Colonic mucosa (tissue), 4 donors: ENCODE measurements around the gene FAM120A. TPM values are rescaled to one million over a fixed set of nuclear protein-coding genes. Genes with fewer than 3 reads are reported as not detected.
"Not testable (repeated sequence)": the region's sequence is repeated elsewhere in the genome, so short reads cannot be mapped to it uniquely, and the experiment has no call there.

Experiments used
- DNase-seq: peaks from one replicate; pipeline ENCODE4 v3.0.0-alpha.2; 2020
- H3K27ac ChIP-seq: fragments of 200-600 bp; one replicate; pipeline ENCODE4 v1.8.0; 2021
- H3K27me3 ChIP-seq: fragments of 200-600 bp; one replicate; pipeline ENCODE4 v1.8.0; 2021
- H3K36me3 ChIP-seq: fragments of 200-600 bp; one replicate; pipeline ENCODE4 v1.8.0; 2021
- H3K4me1 ChIP-seq: fragments of 200-600 bp; one replicate; pipeline ENCODE4 v1.8.0; 2021; ENCODE audit warnings: mild to moderate bottlenecking
- H3K4me3 ChIP-seq: fragments of 200-600 bp; one replicate; pipeline ENCODE4 v1.8.0; 2021
- H3K9ac ChIP-seq, 2 donors: one replicate each; pipeline ENCODE4 v1.7.0; 2013; ENCODE audit warnings: control low read depth in 2 of 2, low read depth in 2 of 2, low read length in 2 of 2
- H3K9me3 ChIP-seq: fragments of 200-600 bp; one replicate; pipeline ENCODE4 v1.8.0; 2021
- CTCF ChIP-seq: fragments of 200-600 bp; IDR thresholded peaks from one replicate; pipeline ENCODE4 v1.8.0; 2022; ENCODE audit warnings: antibody characterized with exemption, mild to moderate bottlenecking
- intact Hi-C: fragments of 100-400 bp; cut with DNase I; formaldehyde crosslinking; loops from one replicate; pipeline ENCODE4 v1.14.1; 2022
- total RNA-seq, 2 donors: library from RNA; stranded (reverse); fragmentation: NEBNext Ultra II Directional in 1 of 2; extraction: Animal tissue kit (Norgen Biotek cat#: 25700) in 1 of 2; gene quantifications; one replicate each; pipeline ENCODE4 v1.2.1, GENCODE V29; 2021
- donor health status: healthy.
- donor health status: DM: no; HTN: no; CAD: no.
- donor health status: DM: no; HTN: no; CAD: no.

The FAM120A gene
- total RNA-seq, 2 donors from 2014 or later, result 246 to 264 TPM

- H3K27me3 ChIP-seq, result no peaks in the 10 kb centered on the region
- no peaks in the 10 kb centered on the region for H3K9me3 ChIP-seq
- intact Hi-C loops, result no loop called here
Observed at GRCh38 chr9:93437996-93438395, 13.5 kb upstream of the FAM120A start.

GRCh38 chr9:93439301-93439700 lies 12.2 kb upstream of the FAM120A start:
- H3K9me3 ChIP-seq, H3K27me3 ChIP-seq, H3K4me1 ChIP-seq, H3K36me3 ChIP-seq, H3K9ac ChIP-seq, intact Hi-C loops, H3K4me3 ChIP-seq, H3K27ac ChIP-seq, DNase-seq: not testable (repeated sequence)

More at GRCh38 chr9:93437996-93438395, 13.5 kb upstream of the FAM120A start:
- Histone ChIP-seq H3K27ac (no peak overlapping the region), H3K36me3 (no peaks in the 10 kb centered on the region), H3K9ac (no peak overlapping the region), H3K4me1 (no peaks in the 10 kb centered on the region), H3K4me3 (no peak overlapping the region)
- TF ChIP-seq CTCF, result no peak
- DNase-seq, result no peak

GRCh38 chr9:93440896-93441580 lies 10.4 kb upstream of the FAM120A start:
- Histone ChIP-seq H3K27me3 (no peaks in the 10 kb centered on the region), H3K36me3 (no peaks in the 10 kb centered on the region), H3K9me3 (no peaks in the 10 kb centered on the region), H3K27ac (no peak overlapping the region), H3K9ac (no peak overlapping the region), H3K4me1 (no peaks in the 10 kb centered on the region), H3K4me3 (no peak overlapping the region)
- no peak for DNase-seq
- intact Hi-C loops, result loop anchor here (10.0 kb wide), 1 partner anchor 124 kb away; no protein-coding TSS in a partner anchor
- no peak for TF ChIP-seq CTCF

GRCh38 chr9:93446073-93446472 lies 5.4 kb upstream of the FAM120A start:
- no peak overlapping the region for H3K4me3 ChIP-seq
- no peaks in the 10 kb centered on the region for H3K9me3 ChIP-seq
- H3K9ac ChIP-seq, result no peak overlapping the region
- H3K4me1 ChIP-seq, result no peaks in the 10 kb centered on the region
- intact Hi-C loops, result loop anchor here (10.0 kb wide), 1 partner anchor 119 kb away; no protein-coding TSS in a partner anchor
- no peak for TF ChIP-seq CTCF
- no peak overlapping the region for H3K27ac ChIP-seq
- DNase-seq, result no peak
- no peaks in the 10 kb centered on the region for H3K27me3 ChIP-seq
- no peaks in the 10 kb centered on the region for H3K36me3 ChIP-seq

- Histone ChIP-seq H3K4me3 (no peak overlapping the region), H3K4me1 (no peaks in the 10 kb centered on the region), H3K36me3 (no peaks in the 10 kb centered on the region), H3K27me3 (no peaks in the 10 kb centered on the region), H3K9ac (no peak overlapping the region), H3K27ac (no peak overlapping the region), H3K9me3 (no peaks in the 10 kb centered on the region)
- intact Hi-C loops, result loop anchor here (10.0 kb wide), 1 partner anchor 117 kb away; no protein-coding TSS in a partner anchor
- DNase-seq, result no peak
- no peak for TF ChIP-seq CTCF
Observed at GRCh38 chr9:93447655-93448054, 3.8 kb upstream of the FAM120A start.
